Keratinocyte (primary cell): ENCODE data around the gene LIN9.

Experiments
- CTCF ChIP-seq, 3 experiments: IDR thresholded peaks in 1 of 3; conservative IDR thresholded peaks in 1 of 3; optimal IDR thresholded peaks in 1 of 3; 2 replicates in 2 of 3; 3 replicates in 1 of 3; pipeline versions ENCODE3 to v1.5.1; 2011; ENCODE audit warnings: low read length in 3 of 3, mild to moderate bottlenecking in 3 of 3, moderate library complexity in 2 of 3, control low read depth in 1 of 3, inconsistent platforms in 1 of 3; ENCODE audit not compliant: insufficient read depth in 2 of 3; ENCODE audit errors: extremely low read depth in 1 of 3
- EZH2 ChIP-seq: IDR thresholded peaks from one replicate; pipeline ENCODE4 v1.6.1; 2012; ENCODE audit warnings: inconsistent platforms, mild to moderate bottlenecking, low read length, moderate library complexity

DNA sequence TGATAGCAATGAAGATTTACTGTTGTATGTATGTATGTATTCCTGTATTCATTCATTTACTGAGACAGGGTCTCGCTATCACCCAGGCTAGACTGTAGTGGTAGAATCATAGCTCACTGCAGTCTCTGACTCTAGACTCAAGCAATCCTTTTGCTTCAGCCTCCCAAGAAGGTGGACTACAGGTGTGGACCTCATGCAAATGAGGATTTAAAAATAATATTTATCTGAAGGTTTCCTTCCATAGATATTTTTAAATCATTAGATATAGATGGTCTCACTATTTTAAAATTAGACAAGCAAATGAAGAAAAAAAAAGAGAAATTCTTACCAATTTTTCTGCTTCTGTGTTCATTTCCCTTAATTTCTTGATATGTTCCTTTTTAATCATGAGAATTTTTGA, 58.5 kb downstream of the LIN9 start:
- TF ChIP-seq CTCF (optimal IDR thresholded peaks at IDR 0.05 in 1 of 3, IDR thresholded peaks at IDR 0.05 in 1 of 3, conservative IDR thresholded peaks at IDR 0.05 in 1 of 3; ENCODE audit: extremely low read depth in 1 of 3, insufficient read depth in 2 of 3, low read length in 3 of 3) (no peak), EZH2 (no peak)
